Breast epithelium (tissue), 4 donors: ENCODE data around the gene PCNX1. TPM values are rescaled to one million over a fixed set of nuclear protein-coding genes. Genes with fewer than 3 reads are reported as not detected.

ENCODE experiments used
- DNase-seq, 2 donors: peaks; one replicate each; pipeline ENCODE4 v3.0.0-alpha.2; 2019; ENCODE audit warnings: low spot score in 2 of 2
- H3K27ac ChIP-seq, 2 donors: fragments of 200-600 bp; sonication (generic) in 1 of 2; one replicate each; pipeline ENCODE4 v1.5.1; 2016 to 2019; ENCODE audit warnings: mild to moderate bottlenecking in 1 of 2
- H3K27me3 ChIP-seq, 2 donors: fragments of 200-600 bp; sonication (generic) in 1 of 2; one replicate each; pipeline versions ENCODE4 v1.5.1 to v1.6.0; 2017 to 2019; ENCODE audit warnings: control low read depth in 1 of 2, mild to moderate bottlenecking in 1 of 2
- H3K36me3 ChIP-seq: fragments of 200-600 bp; one replicate; pipeline ENCODE4 v1.5.1; 2019
- H3K4me1 ChIP-seq, 2 donors: fragments of 200-600 bp; sonication (generic); one replicate each; pipeline ENCODE4 v1.5.1; 2016 to 2019; ENCODE audit warnings: control low read depth in 1 of 2
- H3K4me3 ChIP-seq, 3 donors: fragments of 200-600 bp; sonication (generic); 1 replicate in 2 of 3; 2 replicates in 1 of 3; pipeline ENCODE4 v1.5.1; 2016 to 2019; ENCODE audit warnings: mild to moderate bottlenecking in 3 of 3, moderate library complexity in 2 of 3
- H3K9me3 ChIP-seq, 2 donors: fragments of 200-600 bp; sonication (generic) in 1 of 2; one replicate each; pipeline ENCODE4 v1.5.1; 2016 to 2019; ENCODE audit warnings: control low read depth in 1 of 2
- CTCF ChIP-seq, 3 donors: fragments of 450-650 bp; IDR thresholded peaks; one replicate each; pipeline ENCODE4 v1.5.1; 2016 to 2017; ENCODE audit warnings: antibody characterized with exemption in 3 of 3, mild to moderate bottlenecking in 3 of 3, moderate library complexity in 3 of 3
- POLR2A ChIP-seq: fragments of 450-650 bp; IDR thresholded peaks from one replicate; pipeline ENCODE4 v1.6.1; 2016; ENCODE audit warnings: antibody characterized with exemption, mild to moderate bottlenecking, moderate library complexity
- POLR2AphosphoS5 ChIP-seq, 3 donors: sonication (generic); formaldehyde crosslinking; IDR thresholded peaks; one replicate each; pipeline ENCODE4 v1.6.1; 2017; ENCODE audit warnings: antibody characterized with exemption in 3 of 3
- intact Hi-C: fragments of 100-400 bp; cut with DNase I; formaldehyde crosslinking; loops from one replicate; pipeline ENCODE4 v1.15.1; 2023; ENCODE audit warnings: low total_unique reads
- total RNA-seq, 3 donors: library from RNA; depleted of rRNA; stranded (reverse); fragments of >200 nt; gene quantifications; one replicate each; pipeline ENCODE4 v1.1.0, GENCODE V29; 2016

PCNX1 gene
- total RNA-seq, 3 donors from 2014 or later, result 61.8 to 105 (median 92.5) TPM

GRCh38 chr14:70987041-70987440 lies 79.8 kb downstream of the PCNX1 start:
- TF ChIP-seq CTCF (IDR thresholded peaks at IDR 0.05) (no peak), POLR2A (no peak), POLR2AphosphoS5 (IDR thresholded peaks at IDR 0.05) (no peak)
- intact Hi-C loops, result no loop called here
- Histone ChIP-seq H3K27me3 (no peaks in the 10 kb centered on the region), H3K4me1 (no peaks in the 10 kb centered on the region), H3K9me3 (no peaks in the 10 kb centered on the region), H3K27ac (no peak overlapping the region), H3K36me3 (no peaks in the 10 kb centered on the region), H3K4me3 (no peak overlapping the region)
- no peak for DNase-seq

GRCh38 chr14:70988452-70988851 lies 81.2 kb downstream of the PCNX1 start:
- H3K27me3 ChIP-seq, result no peaks in the 10 kb centered on the region
- H3K9me3 ChIP-seq, result no peaks in the 10 kb centered on the region
- H3K36me3 ChIP-seq, result no peaks in the 10 kb centered on the region
- H3K27ac ChIP-seq, result no peak overlapping the region
- DNase-seq, result no peak
- H3K4me3 ChIP-seq, result no peak overlapping the region
- intact Hi-C loops, result no loop called here
- no peak for TF ChIP-seq POLR2A
- no peak for TF ChIP-seq POLR2AphosphoS5 (IDR thresholded peaks at IDR 0.05)
- no peak for TF ChIP-seq CTCF (IDR thresholded peaks at IDR 0.05)
- no peaks in the 10 kb centered on the region for H3K4me1 ChIP-seq

DNA sequence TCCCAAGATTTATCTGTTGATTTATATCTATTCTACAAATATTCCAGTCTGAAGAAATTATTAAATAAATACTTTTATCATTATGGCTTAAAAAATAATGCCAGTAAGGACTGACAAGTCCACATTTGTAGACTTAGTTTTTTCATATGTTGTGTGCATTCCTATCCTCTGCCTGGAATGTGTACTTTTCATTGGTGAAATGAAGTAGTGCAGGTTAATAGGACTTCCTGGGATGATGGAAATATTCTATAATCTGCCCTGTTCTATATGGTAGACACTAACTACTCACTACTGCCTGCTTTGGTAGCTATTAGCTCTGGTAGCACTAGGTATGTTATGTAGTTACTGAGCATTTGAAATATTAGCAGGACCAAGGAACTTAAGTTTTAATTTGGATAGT lies 86.7 kb downstream of the PCNX1 start:
- H3K27me3 ChIP-seq, result no peaks in the 10 kb centered on the region
- no peaks in the 10 kb centered on the region for H3K4me1 ChIP-seq
- H3K27ac ChIP-seq, result no peak overlapping the region
- H3K36me3 ChIP-seq, result no peaks in the 10 kb centered on the region
- no peaks in the 10 kb centered on the region for H3K9me3 ChIP-seq
- TF ChIP-seq CTCF (IDR thresholded peaks at IDR 0.05), result no peak
- DNase-seq, result no peak
- intact Hi-C loops, result no loop called here
- no peak overlapping the region for H3K4me3 ChIP-seq

DNA sequence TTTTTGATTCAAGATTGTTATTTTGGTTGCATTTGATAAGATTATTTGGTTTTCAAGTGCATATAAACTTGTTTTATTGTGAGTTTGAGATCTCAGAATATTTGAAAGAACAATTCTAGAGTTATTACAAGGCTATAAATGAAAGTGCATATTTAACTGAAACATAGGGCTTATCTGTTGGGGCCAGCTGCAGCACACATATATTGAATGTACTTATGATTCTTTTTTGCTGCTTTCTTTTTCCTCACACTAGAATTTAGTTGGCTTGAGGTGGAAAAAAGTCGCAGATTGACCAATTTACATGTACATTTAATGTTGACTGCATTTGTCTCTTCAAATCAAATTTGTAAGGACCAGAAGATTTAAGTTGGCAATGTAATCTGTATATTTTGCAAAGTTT lies 88.0 kb downstream of the PCNX1 start:
- TF ChIP-seq POLR2AphosphoS5 (IDR thresholded peaks at IDR 0.05), result no peak
- TF ChIP-seq POLR2A, result no peak
- no peak for TF ChIP-seq CTCF (IDR thresholded peaks at IDR 0.05)
- no peaks in the 10 kb centered on the region for H3K4me1 ChIP-seq
- H3K27ac ChIP-seq, result no peak overlapping the region
- H3K36me3 ChIP-seq, result no peaks in the 10 kb centered on the region
- intact Hi-C loops, result no loop called here
- H3K27me3 ChIP-seq, result no peaks in the 10 kb centered on the region
- no peaks in the 10 kb centered on the region for H3K9me3 ChIP-seq
- DNase-seq, result no peak
- no peak overlapping the region for H3K4me3 ChIP-seq

GRCh38 chr14:70995671-70996070 lies 88.4 kb downstream of the PCNX1 start:
- Histone ChIP-seq H3K36me3 (no peaks in the 10 kb centered on the region), H3K4me1 (no peaks in the 10 kb centered on the region), H3K4me3 (no peak overlapping the region), H3K9me3 (no peaks in the 10 kb centered on the region), H3K27ac (no peak overlapping the region), H3K27me3 (no peaks in the 10 kb centered on the region)
- intact Hi-C loops, result no loop called here
- no peak for DNase-seq
- no peak for TF ChIP-seq POLR2A
- no peak for TF ChIP-seq POLR2AphosphoS5 (IDR thresholded peaks at IDR 0.05)
- TF ChIP-seq CTCF (IDR thresholded peaks at IDR 0.05), result no peak
